ENCODE data around the gene SLC17A2.

The SLC17A2 gene

GRCh38 chr6:25944688-25945574, 14.4 kb upstream of the SLC17A2 start:
- Histone ChIP-seq H3K4me1 (ENCODE audit: control insufficient read depth, insufficient read depth, low read length) (no peaks in the 10 kb centered on the region), H3K4me3 (ENCODE audit: low read depth, low read length) (no peak overlapping the region), H3K36me3 (ENCODE audit: control insufficient read depth in 2 of 2, insufficient read depth in 1 of 2, low read length in 2 of 2) (no peaks in the 10 kb centered on the region), H3K27ac (ENCODE audit: extremely low read depth, low read depth, low read length) (no peak overlapping the region), H3K9me3 (ENCODE audit: control insufficient read depth, insufficient read depth, low read depth, low read length) (no peaks in the 10 kb centered on the region)
- TF ChIP-seq HOXD13 (CRISPR knock-in tag; IDR thresholded peaks at IDR 0.05; ENCODE audit: borderline replicate concordance) (no peak), ZNF560 (tag by site-specific recombination; IDR thresholded peaks at IDR 0.05; ENCODE audit: borderline replicate concordance) (no peak), ZSCAN18 (tag by site-specific recombination; IDR thresholded peaks at IDR 0.05) (no peak), ZNF501 (tag by site-specific recombination; IDR thresholded peaks at IDR 0.05) (no peak), OVOL3 (tag by site-specific recombination; IDR thresholded peaks at IDR 0.05) (no peak), ZBTB10 (tag by site-specific recombination; IDR thresholded peaks at IDR 0.05) (no peak)
- CTCF ChIA-PET, result interaction anchor here (0.6 to 2.1 kb wide), 6 partner anchors 16 to 758 kb away, joined by 3 to 8 read pairs (median 4); no protein-coding TSS in a partner anchor
- POLR2A ChIA-PET, result interaction anchor here (0.8 kb wide), 1 partner anchor 48 kb away, joined by 3 read pairs; no protein-coding TSS in a partner anchor

GRCh38 chr6:25943887-25944286, 13.4 kb upstream of the SLC17A2 start:
- Histone ChIP-seq H3K4me1 (ENCODE audit: control insufficient read depth, insufficient read depth, low read length) (no peaks in the 10 kb centered on the region), H3K4me3 (ENCODE audit: low read depth, low read length) (no peak overlapping the region), H3K9me3 (ENCODE audit: control insufficient read depth, insufficient read depth, low read depth, low read length) (no peaks in the 10 kb centered on the region), H3K36me3 (ENCODE audit: control insufficient read depth in 2 of 2, insufficient read depth in 1 of 2, low read length in 2 of 2) (no peaks in the 10 kb centered on the region), H3K27ac (ENCODE audit: extremely low read depth, low read depth, low read length) (no peak overlapping the region)
- CTCF ChIA-PET, result interaction anchor here (0.6 to 2.1 kb wide), 9 partner anchors 10 to 681 kb away, joined by 3 to 8 read pairs (median 4); no protein-coding TSS in a partner anchor
- POLR2A ChIA-PET, result interaction anchor here (0.8 kb wide), 1 partner anchor 49 kb away, joined by 3 read pairs; no protein-coding TSS in a partner anchor
- TF ChIP-seq ZNF211 (tag by site-specific recombination; IDR thresholded peaks at IDR 0.05; ENCODE audit: low read depth) (no peak), ZNF513 (tag by site-specific recombination; IDR thresholded peaks at IDR 0.05) (no peak), ZNF837 (tag by site-specific recombination; IDR thresholded peaks at IDR 0.05) (no peak), ZNF426 (tag by site-specific recombination; IDR thresholded peaks at IDR 0.05) (no peak), ZNF157 (tag by site-specific recombination; IDR thresholded peaks at IDR 0.05) (no peak)

GRCh38 chr6:25942561-25943147, 12.2 kb upstream of the SLC17A2 start:
- POLR2A ChIA-PET, result no interaction called here
- H3K4me1 ChIP-seq (ENCODE audit: control insufficient read depth, insufficient read depth, low read length), result no peaks in the 10 kb centered on the region

More at GRCh38 chr6:25942561-25943147, 12.2 kb upstream of the SLC17A2 start:
- CTCF ChIA-PET, result interaction anchor here (0.7 to 2.1 kb wide), 12 partner anchors 9 to 219 kb away, joined by 3 to 8 read pairs (median 3); no protein-coding TSS in a partner anchor
- TF ChIP-seq CTCF (tag by site-specific recombination; IDR thresholded peaks at IDR 0.05) (peak; percentile 70), ZFP41 (tag by site-specific recombination; IDR thresholded peaks at IDR 0.05; ENCODE audit: borderline replicate concordance) (no peak), SCRT2 (tag by site-specific recombination; IDR thresholded peaks at IDR 0.05) (peak; percentile 24; the same call in 1 of the 2 replicates), PRDM1 (tag by site-specific recombination; IDR thresholded peaks at IDR 0.05) (no peak), ZNF654 (tag by site-specific recombination; IDR thresholded peaks at IDR 0.05; ENCODE audit: low read depth) (peak; percentile 89)
- H3K36me3 ChIP-seq (ENCODE audit: control insufficient read depth in 2 of 2, insufficient read depth in 1 of 2, low read length in 2 of 2), result no peaks in the 10 kb centered on the region
- no peak overlapping the region for H3K27ac ChIP-seq (ENCODE audit: extremely low read depth, low read depth, low read length)
- H3K4me3 ChIP-seq (ENCODE audit: low read depth, low read length), result no peak overlapping the region
- H3K9me3 ChIP-seq (ENCODE audit: control insufficient read depth, insufficient read depth, low read depth, low read length), result no peaks in the 10 kb centered on the region
